GM12892 (cell line): ENCODE data around the gene OVOL3.

Source experiments
- POLR2A ChIP-seq: IDR thresholded peaks from 2 replicates; pipeline ENCODE4 v1.6.1; 2011; ENCODE audit warnings: low read depth, low read length, control low read depth
- TAF1 ChIP-seq: IDR thresholded peaks from 2 replicates; pipeline ENCODE4 v1.6.1; 2011; ENCODE audit warnings: low read depth, mild to moderate bottlenecking, control low read depth, low read length, borderline replicate concordance

- TF ChIP-seq POLR2A (no peak), TAF1 (no peak)
Observed at GRCh38 chr19:36111200-36111539, 227 bp downstream of the OVOL3 start.
